ENCODE results near the gene PKNOX2.

DNA sequence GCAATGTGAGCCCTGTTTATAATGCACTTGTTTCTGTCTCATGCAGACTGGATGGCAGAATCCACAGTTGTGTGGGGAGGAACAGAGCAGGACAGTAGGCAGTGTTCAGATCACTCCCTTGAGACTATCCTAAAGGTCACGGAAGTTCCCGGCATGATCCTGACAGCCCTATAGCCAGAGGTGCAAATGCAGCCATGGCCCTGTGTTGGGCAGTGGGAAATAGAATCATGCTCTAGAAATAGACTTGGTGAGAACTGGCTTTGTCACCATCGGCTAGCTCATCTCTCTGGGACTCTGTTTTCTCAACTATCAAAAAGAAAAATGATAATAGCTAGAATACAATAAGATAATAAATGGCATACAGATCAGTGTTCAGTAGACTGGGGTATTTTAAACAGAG, 208.4 kb downstream of the PKNOX2 start:
- TF ChIP-seq CHD1 (IDR thresholded peaks at IDR 0.05; ENCODE audit: low read depth, low read length) (no peak), FOS (IDR thresholded peaks at IDR 0.05; ENCODE audit: low read depth, low read length) (no peak), CEBPB (IDR thresholded peaks at IDR 0.05; ENCODE audit: low read depth, low read length) (no peak), POLR2A (IDR thresholded peaks at IDR 0.05; ENCODE audit: low read depth, low read length) (no peak), MAFK (IDR thresholded peaks at IDR 0.05; ENCODE audit: low read depth, low read length) (no peak), MAZ (IDR thresholded peaks at IDR 0.05; ENCODE audit: borderline replicate concordance, low read depth, low read length) (no peak), RAD21 (IDR thresholded peaks at IDR 0.05; ENCODE audit: low read length) (no peak), MXI1 (IDR thresholded peaks at IDR 0.05; ENCODE audit: borderline replicate concordance, low read depth, low read length) (no peak), BHLHE40 (IDR thresholded peaks at IDR 0.05; ENCODE audit: low read depth, low read length) (no peak), NFE2L2 (IDR thresholded peaks at IDR 0.05; ENCODE audit: low read depth, low read length) (no peak), RFX5 (IDR thresholded peaks at IDR 0.05; ENCODE audit: low read depth, low read length) (no peak)
- TF ChIP-seq, protein P1, sequence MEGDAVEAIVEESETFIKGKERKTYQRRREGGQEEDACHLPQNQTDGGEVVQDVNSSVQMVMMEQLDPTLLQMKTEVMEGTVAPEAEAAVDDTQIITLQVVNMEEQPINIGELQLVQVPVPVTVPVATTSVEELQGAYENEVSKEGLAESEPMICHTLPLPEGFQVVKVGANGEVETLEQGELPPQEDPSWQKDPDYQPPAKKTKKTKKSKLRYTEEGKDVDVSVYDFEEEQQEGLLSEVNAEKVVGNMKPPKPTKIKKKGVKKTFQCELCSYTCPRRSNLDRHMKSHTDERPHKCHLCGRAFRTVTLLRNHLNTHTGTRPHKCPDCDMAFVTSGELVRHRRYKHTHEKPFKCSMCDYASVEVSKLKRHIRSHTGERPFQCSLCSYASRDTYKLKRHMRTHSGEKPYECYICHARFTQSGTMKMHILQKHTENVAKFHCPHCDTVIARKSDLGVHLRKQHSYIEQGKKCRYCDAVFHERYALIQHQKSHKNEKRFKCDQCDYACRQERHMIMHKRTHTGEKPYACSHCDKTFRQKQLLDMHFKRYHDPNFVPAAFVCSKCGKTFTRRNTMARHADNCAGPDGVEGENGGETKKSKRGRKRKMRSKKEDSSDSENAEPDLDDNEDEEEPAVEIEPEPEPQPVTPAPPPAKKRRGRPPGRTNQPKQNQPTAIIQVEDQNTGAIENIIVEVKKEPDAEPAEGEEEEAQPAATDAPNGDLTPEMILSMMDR (conservative IDR thresholded peaks at IDR 0.05; ENCODE audit: low read depth, low read length): no peak
- TF ChIP-seq, protein P2, sequence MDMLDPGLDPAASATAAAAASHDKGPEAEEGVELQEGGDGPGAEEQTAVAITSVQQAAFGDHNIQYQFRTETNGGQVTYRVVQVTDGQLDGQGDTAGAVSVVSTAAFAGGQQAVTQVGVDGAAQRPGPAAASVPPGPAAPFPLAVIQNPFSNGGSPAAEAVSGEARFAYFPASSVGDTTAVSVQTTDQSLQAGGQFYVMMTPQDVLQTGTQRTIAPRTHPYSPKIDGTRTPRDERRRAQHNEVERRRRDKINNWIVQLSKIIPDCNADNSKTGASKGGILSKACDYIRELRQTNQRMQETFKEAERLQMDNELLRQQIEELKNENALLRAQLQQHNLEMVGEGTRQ (IDR thresholded peaks at IDR 0.05; ENCODE audit: low read depth, low read length): no peak

Measured in IMR-90 (cell line).